ENCODE results near the gene CFAP46. TPM values are rescaled to one million over a fixed set of nuclear protein-coding genes. Genes with fewer than 3 reads are reported as not detected.

CFAP46 gene
- total and polyA plus RNA-seq, 9 donors = 0.22 to 1.1 (median 0.61) TPM

DNA sequence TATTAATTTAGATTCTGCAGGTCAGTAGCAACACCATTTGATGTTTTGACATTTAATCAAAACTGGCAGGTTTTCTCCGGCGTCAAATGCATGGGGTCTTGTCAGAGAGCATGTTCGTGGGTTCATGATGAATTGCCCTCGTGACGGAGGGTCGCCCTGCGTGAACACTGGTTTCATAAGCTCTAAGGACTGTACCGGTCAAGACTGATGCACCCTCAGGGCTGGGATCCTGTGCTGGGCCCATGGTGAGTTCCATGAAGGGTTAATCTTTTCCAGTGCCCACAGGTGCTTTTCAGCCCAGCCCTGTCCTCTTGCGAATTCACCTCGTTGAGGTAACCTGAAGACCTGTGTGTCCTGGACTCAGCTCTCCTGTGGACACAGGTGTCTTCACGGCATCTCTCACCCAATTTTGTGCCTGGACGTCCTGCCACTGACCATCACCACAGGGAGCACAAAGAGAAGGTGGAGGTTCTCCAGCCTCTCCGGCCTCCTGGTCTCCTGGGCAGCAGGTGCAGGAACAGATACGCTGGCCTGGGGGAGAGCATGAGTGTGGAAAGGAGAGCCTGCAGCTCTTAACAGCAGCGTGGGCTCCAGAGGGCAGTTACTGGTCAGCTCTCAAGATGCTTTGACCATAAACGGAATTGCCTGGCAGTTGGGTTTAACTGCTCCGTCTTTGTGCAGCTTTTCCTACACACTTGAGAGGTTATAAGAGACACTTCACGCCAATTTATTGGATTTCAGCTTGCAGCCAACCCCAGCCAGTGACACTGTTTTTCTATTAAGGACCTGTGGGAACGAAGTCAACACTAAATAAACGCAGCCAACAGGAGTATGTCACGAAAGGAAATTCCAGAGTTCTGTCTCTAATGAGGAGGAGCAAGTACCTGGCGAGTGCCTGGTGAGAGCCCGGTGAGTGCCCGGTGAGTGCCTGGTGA lies 37.4 kb upstream of the CFAP46 start:
- Histone ChIP-seq H3K36me3 (ENCODE audit: control insufficient read depth, insufficient read depth, low read length) (no peaks in the 10 kb centered on the region), H3K4me3 (ENCODE audit: low read length) (no peak overlapping the region), H3K27me3 (ENCODE audit: control insufficient read depth, insufficient read depth, low read length) (peaks cover 40% of the 10 kb centered on the region), H3K9me3 (replicated peaks; ENCODE audit: control insufficient read depth, low read depth, low read length) (no peaks in the 10 kb centered on the region), H3K27ac (ENCODE audit: low read length) (no peak overlapping the region), H3K4me1 (ENCODE audit: control insufficient read depth, insufficient read depth, low read length) (peaks cover 19% of the 10 kb centered on the region)
- 60% methylated on average over 22 of the region's 24 CpGs for WGBS (ENCODE audit: insufficient coverage)
- DNase-seq = no peak

DNA sequence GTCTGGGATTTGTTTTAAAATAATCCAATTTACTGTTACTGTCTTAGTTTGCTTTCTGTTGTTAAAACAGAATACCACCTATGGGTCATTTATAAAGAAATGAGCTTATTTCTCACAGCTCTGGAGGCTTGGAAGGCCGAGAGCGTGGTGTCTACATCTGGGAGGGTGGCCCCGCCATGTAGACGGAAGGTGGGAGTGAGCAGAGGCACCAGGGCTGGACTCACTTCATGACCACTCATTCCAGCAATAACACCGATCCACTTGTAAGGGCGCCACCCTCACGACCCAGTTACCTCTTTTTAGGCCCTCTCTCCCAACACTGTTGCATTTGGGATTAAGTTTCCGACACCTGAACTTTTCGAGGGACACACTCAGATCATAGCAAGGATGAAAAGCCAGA lies 36.2 kb upstream of the CFAP46 start:
- no peak for DNase-seq
- Histone ChIP-seq H3K4me3 (ENCODE audit: low read length) (no peak overlapping the region), H3K27ac (ENCODE audit: low read length) (no peak overlapping the region), H3K4me1 (ENCODE audit: control insufficient read depth, insufficient read depth, low read length) (peaks cover 19% of the 10 kb centered on the region), H3K27me3 (ENCODE audit: control insufficient read depth, insufficient read depth, low read length) (peaks cover 29% of the 10 kb centered on the region), H3K36me3 (ENCODE audit: control insufficient read depth, insufficient read depth, low read length) (no peaks in the 10 kb centered on the region), H3K9me3 (replicated peaks; ENCODE audit: control insufficient read depth, low read depth, low read length) (no peaks in the 10 kb centered on the region)
- 78% methylated on average over 7 of the region's 9 CpGs for WGBS (ENCODE audit: insufficient coverage)

DNA sequence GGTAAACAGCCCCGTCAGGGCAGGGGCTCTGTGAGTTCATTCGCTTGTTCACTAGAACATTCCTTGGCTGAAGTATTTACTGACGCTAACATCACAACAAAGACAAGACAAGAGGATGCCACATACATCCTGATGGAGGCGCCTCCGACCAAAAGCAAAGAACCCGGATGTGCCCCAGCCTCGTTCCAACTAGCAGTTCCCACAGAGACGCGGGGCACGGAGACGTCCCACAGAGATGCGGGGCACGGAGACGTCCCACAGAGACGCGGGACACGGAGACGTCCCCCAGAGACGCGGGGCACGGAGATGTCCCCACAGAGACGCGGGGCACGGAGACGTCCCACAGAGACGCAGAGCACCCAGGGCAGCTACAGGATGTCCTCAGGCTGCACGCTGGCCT lies 35.4 kb upstream of the CFAP46 start:
- H3K27ac ChIP-seq (ENCODE audit: low read length) = no peak overlapping the region
- no peaks in the 10 kb centered on the region for H3K36me3 ChIP-seq (ENCODE audit: control insufficient read depth, insufficient read depth, low read length)
- H3K4me1 ChIP-seq (ENCODE audit: control insufficient read depth, insufficient read depth, low read length) = peaks cover 19% of the 10 kb centered on the region
- DNase-seq = no peak
- peaks cover 30% of the 10 kb centered on the region for H3K27me3 ChIP-seq (ENCODE audit: control insufficient read depth, insufficient read depth, low read length)
- no peaks in the 10 kb centered on the region for H3K9me3 ChIP-seq (replicated peaks; ENCODE audit: control insufficient read depth, low read depth, low read length)
- H3K4me3 ChIP-seq (ENCODE audit: low read length) = no peak overlapping the region
- 73% methylated on average over 25 of the region's 27 CpGs for WGBS (ENCODE audit: insufficient coverage)

DNA sequence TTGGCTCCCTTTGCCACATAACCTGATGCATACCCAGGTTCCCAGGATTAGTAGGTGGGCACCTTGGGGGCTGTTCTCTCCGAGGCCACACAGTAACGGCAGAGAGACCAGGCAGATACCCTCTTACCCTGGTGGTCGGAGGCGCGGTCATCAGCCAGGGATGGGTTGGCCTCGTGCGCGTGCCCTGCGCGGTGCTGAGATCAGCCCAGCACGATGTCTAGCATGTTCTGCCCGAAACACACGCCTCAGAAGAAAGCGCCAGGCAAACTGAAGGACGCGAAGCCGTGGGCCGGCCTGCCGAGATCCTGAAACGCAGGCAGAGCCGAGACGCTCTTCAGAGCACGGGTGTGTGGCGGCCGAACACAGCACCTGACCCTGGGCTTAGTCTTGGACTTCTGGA lies 34.7 kb upstream of the CFAP46 start:
- 92% methylated on average over 25 of the region's 25 CpGs for WGBS (ENCODE audit: insufficient coverage)
- H3K4me3 ChIP-seq (ENCODE audit: low read length) = no peak overlapping the region
- H3K27ac ChIP-seq (ENCODE audit: low read length) = no peak overlapping the region
- H3K36me3 ChIP-seq (ENCODE audit: control insufficient read depth, insufficient read depth, low read length) = no peaks in the 10 kb centered on the region
- DNase-seq = no peak
- peaks cover 34% of the 10 kb centered on the region for H3K27me3 ChIP-seq (ENCODE audit: control insufficient read depth, insufficient read depth, low read length)
- H3K4me1 ChIP-seq (ENCODE audit: control insufficient read depth, insufficient read depth, low read length) = peaks cover 14% of the 10 kb centered on the region
- H3K9me3 ChIP-seq (replicated peaks; ENCODE audit: control insufficient read depth, low read depth, low read length) = no peaks in the 10 kb centered on the region

DNA sequence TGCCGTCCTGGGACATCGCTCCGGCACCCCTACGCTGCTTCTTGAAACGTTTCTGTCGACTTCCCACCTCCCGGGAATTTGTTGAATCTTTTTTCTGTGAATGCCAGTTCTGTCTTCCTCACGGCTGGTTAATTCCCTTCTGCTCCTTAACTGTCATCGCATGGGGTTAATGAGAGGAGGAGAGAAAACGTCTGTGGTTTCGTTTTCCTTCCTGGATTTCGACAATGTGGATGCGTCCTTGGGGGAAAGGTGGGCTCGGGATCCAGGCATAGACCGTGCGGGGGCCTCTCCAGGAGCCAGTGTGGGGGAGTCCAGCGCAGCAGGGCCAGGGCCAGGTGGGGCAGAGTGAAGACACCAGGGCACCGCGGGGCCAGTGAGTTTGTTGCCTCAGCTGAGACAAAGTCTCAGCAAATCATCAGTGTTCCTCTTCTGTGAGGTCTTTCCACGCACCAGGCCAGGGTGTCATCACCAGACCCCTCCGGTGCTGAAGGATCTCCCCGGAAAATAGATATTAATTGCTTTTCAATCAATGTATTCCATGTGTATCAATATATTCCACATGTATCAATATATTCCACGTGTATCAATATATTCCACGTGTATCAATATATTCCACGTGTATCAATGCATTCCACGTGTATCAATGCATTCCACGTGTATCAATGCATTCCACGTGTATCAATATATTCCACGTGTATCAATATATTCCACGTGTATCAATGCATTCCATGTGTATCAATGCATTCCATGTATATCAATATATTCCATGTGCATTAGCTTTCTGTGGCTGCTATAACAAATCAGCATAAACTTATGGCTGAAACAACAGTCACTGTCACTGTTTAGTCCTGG lies 33.7 kb upstream of the CFAP46 start:
- Histone ChIP-seq H3K27ac (ENCODE audit: low read length) (no peak overlapping the region), H3K4me3 (ENCODE audit: low read length) (no peak overlapping the region), H3K36me3 (ENCODE audit: control insufficient read depth, insufficient read depth, low read length) (no peaks in the 10 kb centered on the region), H3K4me1 (ENCODE audit: control insufficient read depth, insufficient read depth, low read length) (peaks cover 10% of the 10 kb centered on the region), H3K9me3 (replicated peaks; ENCODE audit: control insufficient read depth, low read depth, low read length) (no peaks in the 10 kb centered on the region), H3K27me3 (ENCODE audit: control insufficient read depth, insufficient read depth, low read length) (peaks cover 40% of the 10 kb centered on the region)
- DNase-seq = no peak
- 55% methylated on average over 22 of the region's 30 CpGs for WGBS (ENCODE audit: insufficient coverage)

DNA sequence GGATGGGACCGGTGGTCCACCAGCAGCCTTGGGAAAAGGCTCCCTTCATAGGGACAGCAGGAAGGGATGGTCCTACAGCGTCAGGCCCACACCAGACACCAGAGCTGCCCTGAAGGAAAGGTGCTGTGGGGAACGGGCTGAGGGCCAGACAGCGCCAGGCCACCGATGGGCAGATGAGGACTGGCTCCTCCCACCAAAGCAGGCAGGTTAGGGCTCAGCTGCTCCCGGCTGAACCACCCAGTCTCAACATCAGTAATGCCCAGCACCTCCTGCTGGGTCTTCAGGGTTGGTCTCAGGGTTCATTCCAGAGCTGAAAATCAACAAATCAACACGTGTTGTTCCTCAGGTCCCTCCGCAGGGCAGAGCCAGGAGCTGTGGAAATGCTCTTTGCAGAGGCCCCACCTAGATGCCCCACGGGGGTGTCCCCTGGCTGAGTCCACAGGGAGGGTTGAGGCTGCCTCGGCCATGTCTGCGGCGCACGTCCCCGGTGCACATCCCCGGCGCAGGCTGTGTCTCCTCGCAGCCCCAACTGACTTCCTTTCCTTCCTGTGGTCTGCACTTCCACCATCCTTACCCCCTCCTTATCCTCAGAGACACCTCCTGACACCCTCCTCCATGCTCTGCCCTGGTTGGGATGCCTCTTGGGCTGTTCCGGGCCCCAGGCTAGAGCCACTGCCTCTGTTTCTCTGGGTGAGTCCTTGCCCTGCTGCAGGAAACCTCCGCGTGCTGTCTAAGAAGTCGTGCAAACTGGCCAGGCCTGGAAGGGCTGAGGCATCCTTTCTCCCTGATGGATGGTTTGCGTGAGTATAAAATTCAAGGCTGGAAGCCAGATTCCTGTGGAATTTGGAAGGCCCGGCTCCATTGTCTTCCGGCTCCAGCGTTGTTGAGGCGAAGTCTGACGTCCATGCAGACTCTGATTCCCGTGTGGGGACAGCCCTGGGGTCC lies 32.8 kb upstream of the CFAP46 start:
- no peaks in the 10 kb centered on the region for H3K36me3 ChIP-seq (ENCODE audit: control insufficient read depth, insufficient read depth, low read length)
- no peaks in the 10 kb centered on the region for H3K9me3 ChIP-seq (replicated peaks; ENCODE audit: control insufficient read depth, low read depth, low read length)
- H3K4me1 ChIP-seq (ENCODE audit: control insufficient read depth, insufficient read depth, low read length) = peaks cover 8% of the 10 kb centered on the region
- no peak overlapping the region for H3K27ac ChIP-seq (ENCODE audit: low read length)
- no peak overlapping the region for H3K4me3 ChIP-seq (ENCODE audit: low read length)
- WGBS (ENCODE audit: insufficient coverage) = 45% methylated on average over 23 of the region's 28 CpGs
- H3K27me3 ChIP-seq (ENCODE audit: control insufficient read depth, insufficient read depth, low read length) = peaks cover 47% of the 10 kb centered on the region
- peak; percentile 58 for DNase-seq

DNA sequence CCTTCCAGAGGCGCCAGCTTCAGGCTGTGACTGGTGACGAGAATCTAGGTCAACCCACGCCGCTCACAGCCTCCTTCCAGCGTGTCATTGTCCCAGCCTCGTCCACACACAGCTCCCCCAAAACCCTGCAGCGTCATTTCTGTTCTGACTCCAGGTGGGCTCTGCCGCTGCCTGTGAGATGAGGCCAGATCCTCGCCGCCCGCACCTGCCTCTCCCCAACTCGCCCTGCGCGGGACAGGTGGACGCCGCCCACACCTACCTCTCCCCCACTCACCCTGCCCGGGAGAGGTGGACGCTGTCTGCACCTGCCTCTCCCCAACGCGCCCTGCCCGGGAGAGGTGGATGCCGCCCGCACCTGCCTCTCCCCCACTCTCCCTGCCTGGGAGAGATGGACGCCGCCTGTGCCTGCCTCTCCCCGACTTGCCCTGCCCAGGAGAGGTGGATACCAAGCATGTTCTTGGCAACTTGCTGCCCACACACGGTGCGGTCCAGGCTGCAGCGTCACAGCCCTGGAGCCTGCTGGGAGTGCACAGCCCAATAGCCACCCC lies 32.0 kb upstream of the CFAP46 start:
- no peak overlapping the region for H3K4me3 ChIP-seq (ENCODE audit: low read length)
- no peak overlapping the region for H3K27ac ChIP-seq (ENCODE audit: low read length)
- H3K27me3 ChIP-seq (ENCODE audit: control insufficient read depth, insufficient read depth, low read length) = peaks cover 45% of the 10 kb centered on the region
- H3K4me1 ChIP-seq (ENCODE audit: control insufficient read depth, insufficient read depth, low read length) = peaks cover 8% of the 10 kb centered on the region
- WGBS (ENCODE audit: insufficient coverage) = 88% methylated on average over 26 of the region's 29 CpGs
- no peaks in the 10 kb centered on the region for H3K9me3 ChIP-seq (replicated peaks; ENCODE audit: control insufficient read depth, low read depth, low read length)
- no peaks in the 10 kb centered on the region for H3K36me3 ChIP-seq (ENCODE audit: control insufficient read depth, insufficient read depth, low read length)
- no peak for DNase-seq

DNA sequence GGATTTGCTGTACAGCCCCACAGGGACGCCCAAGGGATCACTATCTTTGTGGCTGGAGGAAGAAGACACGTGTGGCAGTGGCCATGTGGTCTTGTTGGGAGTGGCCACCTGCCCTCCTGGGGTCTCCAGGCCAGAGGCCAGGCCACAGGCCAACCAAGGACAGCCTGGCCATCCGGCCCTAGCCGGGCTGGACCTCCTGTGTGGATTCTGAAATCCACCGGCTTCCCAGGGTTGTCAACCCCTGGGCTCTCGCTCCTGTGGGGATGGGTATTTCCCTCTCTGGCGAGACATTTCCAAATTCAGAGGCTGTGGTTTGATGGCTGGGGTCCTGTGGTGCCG lies 31.5 kb upstream of the CFAP46 start:
- H3K4me1 ChIP-seq (ENCODE audit: control insufficient read depth, insufficient read depth, low read length) = peaks cover 8% of the 10 kb centered on the region
- H3K27me3 ChIP-seq (ENCODE audit: control insufficient read depth, insufficient read depth, low read length) = peaks cover 45% of the 10 kb centered on the region
- H3K27ac ChIP-seq (ENCODE audit: low read length) = no peak overlapping the region
- no peaks in the 10 kb centered on the region for H3K36me3 ChIP-seq (ENCODE audit: control insufficient read depth, insufficient read depth, low read length)
- DNase-seq = no peak
- no peak overlapping the region for H3K4me3 ChIP-seq (ENCODE audit: low read length)
- H3K9me3 ChIP-seq (replicated peaks; ENCODE audit: control insufficient read depth, low read depth, low read length) = no peaks in the 10 kb centered on the region
- 76% methylated on average over 6 of the region's 8 CpGs for WGBS (ENCODE audit: insufficient coverage)

DNA sequence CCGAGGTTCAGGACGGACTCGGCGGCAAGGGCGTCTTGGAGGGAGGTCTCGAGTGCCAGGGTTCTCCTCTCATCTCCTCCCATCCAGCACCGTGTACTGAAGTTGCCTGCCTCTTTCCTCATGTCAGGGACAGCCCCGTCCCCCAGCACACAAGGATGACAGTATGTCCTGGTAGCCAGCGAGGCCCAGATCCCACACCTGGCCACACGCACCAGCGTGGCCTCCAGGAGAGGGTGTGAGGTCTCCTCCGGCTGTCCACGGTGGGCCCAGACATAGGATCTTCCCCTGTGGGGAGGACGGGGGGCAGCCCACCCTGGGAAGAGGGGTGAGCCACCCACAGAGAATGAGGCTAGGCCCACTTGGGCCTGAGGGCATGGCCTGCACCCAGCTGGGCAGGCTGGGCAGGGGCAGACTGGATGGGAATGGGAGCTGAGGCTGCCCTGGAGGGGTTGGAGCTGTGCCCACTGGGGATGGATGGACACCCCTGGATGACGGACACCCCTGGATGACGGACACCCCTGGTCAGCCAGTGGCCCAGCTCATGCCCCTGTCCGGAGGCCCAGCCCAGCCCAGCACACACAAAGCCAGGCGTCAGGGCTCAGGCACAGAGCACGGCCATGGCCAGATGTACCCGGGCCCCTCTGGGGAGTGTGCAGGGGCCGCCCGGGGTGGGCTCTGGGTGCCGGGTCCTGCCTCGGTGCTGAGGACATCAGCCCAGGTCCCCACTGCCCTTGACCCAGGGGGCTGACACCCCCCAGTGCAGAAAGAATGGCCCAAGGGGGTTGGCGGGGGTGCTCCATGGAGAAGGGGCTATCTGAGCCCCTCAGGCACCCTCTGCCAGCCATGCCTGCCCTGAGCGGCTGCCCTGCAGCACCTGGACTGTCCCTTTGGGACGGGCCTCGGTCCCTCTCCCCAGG lies 30.9 kb upstream of the CFAP46 start:
- WGBS (ENCODE audit: insufficient coverage) = 87% methylated on average over 23 of the region's 28 CpGs
- H3K27me3 ChIP-seq (ENCODE audit: control insufficient read depth, insufficient read depth, low read length) = peaks cover 45% of the 10 kb centered on the region
- H3K27ac ChIP-seq (ENCODE audit: low read length) = no peak overlapping the region
- H3K4me1 ChIP-seq (ENCODE audit: control insufficient read depth, insufficient read depth, low read length) = peaks cover 8% of the 10 kb centered on the region
- no peak overlapping the region for H3K4me3 ChIP-seq (ENCODE audit: low read length)
- no peaks in the 10 kb centered on the region for H3K9me3 ChIP-seq (replicated peaks; ENCODE audit: control insufficient read depth, low read depth, low read length)
- H3K36me3 ChIP-seq (ENCODE audit: control insufficient read depth, insufficient read depth, low read length) = no peaks in the 10 kb centered on the region
- no peak for DNase-seq

All from muscle of leg (tissue), 11 donors.